ENCODE measurements around the gene ISYNA1.
"Not testable (repeated sequence)": the region's sequence is repeated elsewhere in the genome, so short reads cannot be mapped to it uniquely, and the experiment has no call there.

Gene ISYNA1

DNA sequence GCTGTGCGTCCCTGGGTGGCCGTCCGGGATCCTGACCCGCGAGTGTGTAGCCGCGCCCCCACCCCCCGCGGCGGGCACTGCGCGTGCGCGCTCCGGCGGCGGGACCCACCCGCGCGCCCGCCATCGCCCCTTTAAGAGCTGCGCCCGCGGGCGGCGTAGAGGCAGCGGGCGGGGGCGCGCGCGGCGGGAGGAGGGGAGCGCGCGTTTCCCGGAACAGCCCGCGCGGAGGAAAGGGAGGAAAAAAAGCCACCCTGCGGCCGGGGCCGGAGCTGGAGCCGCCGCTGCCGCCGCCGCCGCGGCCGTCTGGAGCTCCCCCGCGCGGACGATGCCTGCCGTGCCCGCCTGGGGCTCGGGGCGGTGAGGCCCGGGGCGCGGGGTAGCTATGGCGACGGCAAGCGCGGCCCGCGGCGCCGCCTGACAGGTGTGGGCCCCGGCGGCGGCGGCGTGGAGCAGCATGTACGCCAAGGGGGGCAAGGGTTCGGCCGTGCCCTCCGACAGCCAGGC, 18.7 kb downstream of the ISYNA1 start, which contains the start of gene SSBP4:
TSS of gene SSBP4 (plus strand) at position 204 of the 504 bp plus-strand sequence. CDS start at position 455, 251 bp downstream.
- DNase-seq (ENCODE audit: low spot score), result peak; percentile 87

DNA sequence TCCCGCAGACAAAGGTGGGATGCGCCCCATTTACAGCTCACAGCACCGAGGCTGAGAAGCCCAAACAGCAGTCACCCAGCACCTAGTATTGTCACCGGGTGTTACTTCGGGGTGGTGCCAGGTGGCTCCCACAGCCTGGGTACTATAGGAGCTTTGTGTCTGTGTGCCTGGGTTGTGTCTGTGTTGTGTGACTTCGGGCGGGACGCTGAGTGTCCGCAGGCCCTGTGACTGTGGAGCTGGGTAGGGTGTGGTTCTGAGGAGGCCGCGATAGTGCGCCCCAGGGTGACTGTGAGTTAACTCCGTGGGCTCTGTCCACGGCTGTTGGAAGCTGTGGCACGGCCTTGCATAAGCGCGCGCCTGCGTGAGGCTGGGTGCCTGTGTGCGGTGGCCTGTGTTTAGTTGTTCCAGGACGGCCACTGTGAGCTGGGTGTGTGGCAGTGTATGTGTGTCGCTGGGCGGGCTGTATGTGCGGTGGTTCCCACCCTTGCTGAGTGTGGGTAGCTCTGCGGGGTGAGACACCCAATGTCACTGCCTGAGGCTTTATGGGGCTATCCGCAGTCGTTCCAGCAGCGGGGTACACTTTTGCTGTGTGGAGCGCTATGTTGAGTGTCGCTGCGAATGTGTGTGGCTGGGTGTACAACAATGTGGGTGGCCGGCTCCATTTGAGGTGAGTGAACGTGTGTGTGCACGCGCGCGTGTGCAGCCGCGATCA, 19.3 kb downstream of the ISYNA1 start:
- DNase-seq (ENCODE audit: low spot score), result no peak

- no peak for DNase-seq (ENCODE audit: low spot score)
Observed at GRCh38 chr19:18418029-18418482, 19.9 kb downstream of the ISYNA1 start.

DNA sequence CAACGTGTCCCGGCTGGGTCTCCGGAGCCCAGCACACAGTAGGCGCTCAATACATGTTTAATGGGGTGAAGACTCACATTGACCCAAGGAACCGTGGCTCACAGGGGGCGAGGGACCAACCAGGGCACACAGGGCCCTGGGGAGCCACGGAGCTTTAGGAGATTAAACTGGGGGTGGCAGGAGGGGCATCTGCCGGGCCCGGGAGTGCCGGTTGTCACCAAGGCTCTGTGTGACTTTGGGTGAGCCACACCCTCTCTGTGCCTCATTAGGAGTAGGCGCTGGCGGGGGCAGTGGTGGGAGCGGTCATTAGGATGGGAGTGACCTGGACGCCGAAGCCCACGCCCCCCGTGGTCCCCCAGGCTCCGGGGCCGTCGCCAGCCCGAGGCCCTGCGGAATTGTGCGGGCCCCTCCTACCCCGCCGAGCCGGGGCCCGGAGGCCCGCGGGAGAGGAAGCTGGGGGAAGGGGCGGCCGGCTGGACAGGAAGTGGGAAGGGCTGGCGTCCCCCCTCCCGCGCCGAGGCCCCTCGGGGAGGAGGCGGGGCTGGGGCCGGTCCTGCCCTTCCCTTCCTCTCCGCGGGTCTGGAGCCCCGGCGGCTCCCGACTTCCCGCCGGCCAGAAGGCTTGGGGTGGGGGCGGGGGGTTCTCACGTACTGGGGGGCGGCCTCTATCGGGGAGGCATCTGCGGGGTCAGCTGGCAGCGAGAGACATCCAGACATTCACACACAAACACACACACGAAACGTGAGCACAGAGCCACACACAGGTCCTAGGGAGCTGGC, 20.5 kb downstream of the ISYNA1 start:
- peak; percentile 70 for DNase-seq (ENCODE audit: low spot score)

DNA sequence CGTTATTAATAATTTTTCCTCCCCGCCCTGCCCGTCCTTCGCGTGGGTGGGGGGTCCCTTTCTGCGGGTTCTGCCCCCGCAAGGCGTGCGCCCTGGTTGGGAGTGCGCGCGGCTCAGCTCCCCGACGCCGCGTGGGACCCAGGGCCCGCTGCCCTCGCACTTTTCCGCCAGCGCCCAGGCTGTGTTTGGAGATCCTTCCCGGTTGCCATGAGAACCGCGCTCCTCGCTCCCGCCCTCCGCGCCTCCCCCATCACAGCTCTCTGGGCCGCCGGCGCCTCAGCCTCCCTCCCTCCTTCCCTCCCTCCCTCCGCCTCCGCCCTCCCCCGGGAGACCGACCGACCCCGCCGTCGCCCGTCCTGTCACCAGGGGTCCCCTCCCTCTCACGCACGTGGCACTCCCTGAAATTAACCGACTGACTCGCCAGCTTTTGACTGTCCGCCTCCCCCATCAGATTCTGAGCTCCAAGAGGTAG, 21.1 kb downstream of the ISYNA1 start:
- peak; percentile 84 for DNase-seq (ENCODE audit: low spot score)

DNA sequence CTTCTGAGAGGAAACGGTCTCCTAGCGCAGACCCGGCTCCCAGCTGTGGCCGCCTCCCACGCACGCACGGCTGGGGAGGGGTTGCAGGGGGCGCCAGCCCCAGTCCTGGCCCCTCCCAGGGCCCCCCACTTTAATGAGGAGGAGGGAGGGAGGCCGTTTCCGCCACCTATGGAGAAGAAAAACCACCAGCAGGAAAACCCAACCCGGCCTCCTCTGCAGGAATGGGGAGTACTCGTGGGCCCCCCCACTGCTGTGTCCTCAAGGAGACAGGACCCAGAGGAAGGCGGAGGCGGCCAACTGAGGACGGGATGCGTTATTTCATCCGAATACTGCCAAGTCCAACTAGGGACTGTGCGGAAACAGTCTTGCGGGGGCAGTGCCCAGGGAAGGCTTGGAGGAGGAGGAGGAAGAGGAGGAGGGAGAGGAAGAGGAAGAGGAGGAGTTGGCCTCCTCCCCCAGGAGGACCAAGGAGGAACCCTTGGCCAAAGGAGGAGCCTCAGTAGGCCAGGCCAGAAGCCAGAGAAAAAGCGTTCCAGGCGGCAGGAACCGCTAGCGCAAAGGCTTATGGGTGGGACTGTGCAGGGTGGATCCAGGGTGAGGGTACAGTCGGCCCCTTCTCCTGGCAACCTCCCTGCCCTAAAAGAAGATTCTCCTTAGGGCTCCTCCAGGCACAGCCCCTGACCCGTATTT, 22.6 kb downstream of the ISYNA1 start:
- no peak for DNase-seq (ENCODE audit: low spot score)

- no peak for DNase-seq (ENCODE audit: low spot score)
Observed at GRCh38 chr19:18414504-18415177, 23.3 kb downstream of the ISYNA1 start.

DNA sequence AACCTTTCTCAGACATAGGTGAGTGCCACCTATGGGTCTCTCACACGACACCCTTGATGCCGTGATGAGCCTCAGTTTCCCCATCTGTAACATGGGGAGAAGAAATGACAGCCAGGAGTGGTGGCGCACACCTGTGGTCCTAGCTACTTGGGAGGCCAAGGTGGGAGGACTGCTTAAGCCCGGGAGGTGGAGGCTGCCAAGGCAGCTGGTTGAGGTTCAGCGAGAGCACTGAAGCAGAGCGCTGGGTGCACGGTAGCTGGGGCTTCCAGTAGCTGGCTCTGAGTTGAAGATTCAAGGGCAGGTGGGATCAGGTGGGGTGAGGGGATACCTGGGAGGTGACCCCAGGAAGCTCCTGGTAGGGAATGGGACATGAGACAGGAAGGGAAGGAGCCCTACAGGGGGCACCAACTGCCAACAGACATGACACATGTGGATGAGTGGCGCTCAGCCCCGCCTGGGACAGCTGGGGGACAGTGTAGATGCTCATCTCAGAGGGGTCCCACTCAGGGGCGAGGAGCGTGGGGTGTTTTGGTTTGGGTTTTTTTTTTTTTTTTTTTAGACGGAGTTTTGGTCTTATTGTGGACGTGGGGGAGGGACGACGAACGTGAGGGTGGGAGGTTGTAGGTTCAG, 25.2 kb downstream of the ISYNA1 start:
- no peak for DNase-seq (ENCODE audit: low spot score)

- DNase-seq (ENCODE audit: low spot score), result peak; percentile 98
Observed at GRCh38 chr19:18408053-18408476, 29.9 kb downstream of the ISYNA1 start.

- no peak for DNase-seq (ENCODE audit: low spot score)
Observed at GRCh38 chr19:18406749-18407148, 31.2 kb downstream of the ISYNA1 start.

GRCh38 chr19:18405754-18406153, 32.2 kb downstream of the ISYNA1 start:
- not testable (repeated sequence) for DNase-seq (ENCODE audit: low spot score)

DNA sequence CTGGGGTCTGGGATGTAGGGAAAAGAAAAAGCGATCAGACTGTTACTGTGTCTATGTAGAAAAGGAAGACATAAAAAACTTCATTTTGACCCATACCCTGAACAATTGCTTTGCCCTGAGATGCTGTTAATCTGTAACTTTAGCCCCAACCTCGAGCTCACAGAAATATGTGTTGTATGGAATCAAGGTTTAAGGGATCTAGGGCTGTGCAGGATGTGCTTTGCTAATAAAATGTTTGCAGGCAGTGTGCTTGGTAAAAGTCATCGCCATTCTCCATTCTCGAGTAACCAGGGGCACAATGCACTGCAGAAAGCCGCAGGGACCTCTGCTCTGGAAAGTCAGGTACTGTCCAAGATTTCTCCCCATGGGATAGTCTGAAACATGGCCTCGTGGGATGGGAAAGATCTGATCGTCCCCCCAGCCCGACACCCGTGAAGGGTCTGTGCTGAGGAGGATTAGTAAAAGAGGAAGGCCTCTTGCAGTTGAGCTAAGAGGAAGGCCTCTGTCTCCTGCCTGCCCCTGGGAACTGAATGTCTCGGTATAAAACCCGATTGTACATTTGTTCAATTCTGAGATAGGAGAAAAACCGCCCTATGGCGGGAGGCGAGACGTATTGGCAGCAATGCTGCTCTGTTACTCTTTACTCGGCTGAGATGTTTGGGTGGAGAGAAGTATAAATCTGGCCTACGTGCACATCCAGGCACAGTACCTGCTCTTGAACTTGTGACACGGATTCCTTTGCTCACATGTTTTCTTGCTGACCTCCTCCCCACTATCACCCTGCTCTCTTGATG, 35.3 kb downstream of the ISYNA1 start:
- peak; percentile 41 for DNase-seq (ENCODE audit: low spot score)

- peak; percentile 90 for DNase-seq (ENCODE audit: low spot score)
Observed at GRCh38 chr19:18401580-18402112, 36.3 kb downstream of the ISYNA1 start.

GRCh38 chr19:18399008-18399407, 38.9 kb downstream of the ISYNA1 start:
- DNase-seq (ENCODE audit: low spot score), result peak; percentile 78

- no peak for DNase-seq (ENCODE audit: low spot score)
Observed at GRCh38 chr19:18397242-18398202, 40.4 kb downstream of the ISYNA1 start, which contains the start of gene LRRC25. TSS of gene LRRC25 (minus strand) at chr19:18397622. CDS start at chr19:18396963, 659 bp downstream.

DNA sequence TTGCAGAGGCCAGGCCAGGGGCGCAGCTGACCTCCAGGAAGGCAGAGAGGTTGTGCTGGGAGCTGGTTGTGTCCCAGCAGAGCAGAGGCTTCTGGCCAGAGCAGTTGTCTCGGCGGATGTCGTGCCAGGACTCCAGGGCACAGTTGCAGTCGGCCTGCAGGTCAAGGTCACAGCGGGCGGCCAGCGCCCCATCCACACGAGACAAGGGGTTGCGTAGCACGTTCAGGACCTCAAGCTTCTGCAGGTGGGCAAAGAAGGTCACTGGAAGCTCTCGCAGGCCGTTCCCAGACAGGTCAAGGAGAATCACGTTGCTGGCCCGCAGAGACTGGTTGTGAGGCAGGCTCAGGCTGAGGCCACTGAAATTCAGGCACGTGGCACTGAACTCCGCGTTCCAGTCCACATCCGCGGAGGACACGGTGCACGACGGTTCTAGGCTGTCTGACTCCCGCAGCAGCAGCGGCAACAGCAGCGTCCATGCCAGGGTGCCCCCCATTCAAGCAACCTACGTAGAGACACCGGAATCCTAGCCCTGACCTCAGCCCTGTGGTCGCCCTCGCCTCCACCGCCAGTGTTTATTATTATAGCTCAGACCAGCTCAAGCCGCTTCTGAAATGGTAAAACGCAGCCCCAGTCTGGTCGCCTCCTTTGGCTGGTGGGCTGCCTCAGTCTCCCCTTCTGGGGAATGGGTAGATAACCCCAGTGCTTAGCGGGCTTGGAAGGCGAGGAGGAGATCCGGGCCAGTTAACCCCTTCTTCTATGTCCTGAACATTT, 41.3 kb downstream of the ISYNA1 start:
- DNase-seq (ENCODE audit: low spot score), result no peak

DNA sequence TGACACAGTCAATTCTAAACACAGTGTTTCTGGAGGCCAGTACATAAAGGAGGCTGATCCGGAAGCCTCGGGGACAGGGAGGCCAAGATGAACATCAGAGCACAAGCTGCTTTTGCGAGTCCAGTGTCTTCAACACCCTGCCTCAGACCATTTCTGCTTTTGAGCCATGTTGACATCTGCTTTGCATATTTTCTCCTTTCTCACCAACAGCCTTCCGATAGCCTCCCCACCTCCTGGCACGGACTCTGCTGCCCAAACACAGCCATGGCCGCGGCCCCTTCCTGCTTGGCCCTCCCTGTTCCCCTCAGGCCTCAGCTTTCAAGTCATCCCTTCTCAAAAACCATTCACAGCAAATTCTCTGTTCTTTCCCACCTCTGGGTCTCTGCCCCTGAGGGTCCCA, 44.1 kb downstream of the ISYNA1 start:
- DNase-seq (ENCODE audit: low spot score), result no peak

- DNase-seq (ENCODE audit: low spot score), result no peak
Observed at GRCh38 chr19:18392926-18393325, 45.0 kb downstream of the ISYNA1 start.
